ENCODE data around the gene FAM78A. TPM values are rescaled to one million over a fixed set of nuclear protein-coding genes. Genes with fewer than 3 reads are reported as not detected.

Gene FAM78A
- total and polyA plus RNA-seq, 9 donors, result 0.60 to 9.4 (median 2.3) TPM

DNA sequence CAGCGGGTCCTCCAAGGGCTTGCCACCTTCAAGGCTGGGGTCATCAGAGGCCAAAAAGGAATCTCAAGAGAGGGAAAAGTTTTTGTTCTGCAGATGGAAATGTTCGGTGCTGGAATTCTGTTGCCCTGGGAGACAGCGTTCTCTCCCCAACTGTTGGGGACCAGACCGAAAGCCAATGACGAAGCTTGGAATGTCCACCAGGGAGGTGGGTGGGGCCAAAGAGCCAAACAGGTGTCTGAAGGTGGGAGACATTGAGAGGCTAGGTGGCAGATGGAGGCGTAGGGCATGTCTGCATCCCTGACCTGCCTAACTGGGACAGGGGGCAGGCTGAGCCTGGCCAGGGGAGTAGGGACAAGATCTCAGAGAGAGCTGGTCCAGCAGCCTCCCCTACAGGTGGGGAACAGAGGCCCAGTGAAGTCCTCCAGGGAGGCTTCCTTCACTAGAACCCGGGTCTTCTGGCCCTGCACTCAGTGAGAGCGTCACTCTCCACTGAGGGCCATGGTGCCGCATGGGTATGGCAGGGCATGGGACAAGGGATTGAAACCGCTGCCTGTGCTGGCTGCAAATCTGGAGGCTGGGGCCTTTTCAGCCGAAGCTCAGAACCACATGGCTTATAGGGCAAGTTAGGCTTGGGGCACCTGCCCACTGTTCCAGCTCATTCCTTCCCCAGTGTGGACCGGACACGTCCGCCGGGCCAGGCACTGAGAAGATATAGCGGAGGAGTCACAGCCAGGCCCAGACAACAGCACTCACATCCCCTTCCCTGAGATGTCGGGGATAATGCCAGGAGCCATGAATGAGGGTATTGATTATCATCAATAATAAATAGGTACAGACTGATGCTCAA, 5.0 kb upstream of the FAM78A start:
- 72 to 74% (median 73%) methylated on average over 17 of the region's 17 CpGs for WGBS, 3 donors
- no peaks in the 10 kb centered on the region for H3K27me3 ChIP-seq
- intact Hi-C loops (cut with DNase I), result no loop called here
- no peaks in the 10 kb centered on the region for H3K9me3 ChIP-seq
- no peak for TF ChIP-seq EP300 (IDR thresholded peaks at IDR 0.05)
- H3K27ac ChIP-seq, result no peak overlapping the region
- no peak overlapping the region for H3K4me3 ChIP-seq
- H3K36me3 ChIP-seq, result no peaks in the 10 kb centered on the region
- DNase-seq, result no peak
- H3K4me1 ChIP-seq (ENCODE audit: insufficient read depth), result no peaks in the 10 kb centered on the region

- Histone ChIP-seq H3K4me3 (no peak overlapping the region), H3K27me3 (no peaks in the 10 kb centered on the region), H3K36me3 (no peaks in the 10 kb centered on the region), H3K4me1 (ENCODE audit: insufficient read depth) (no peaks in the 10 kb centered on the region), H3K9me3 (no peaks in the 10 kb centered on the region), H3K27ac (no peak overlapping the region)
- 75 to 83% (median 77%) methylated on average over 3 of the region's 3 CpGs for WGBS, 3 donors
- TF ChIP-seq EP300 (IDR thresholded peaks at IDR 0.05), result no peak
- TF ChIP-seq POLR2A (IDR thresholded peaks at IDR 0.05), result no peak
- TF ChIP-seq, protein P1, sequence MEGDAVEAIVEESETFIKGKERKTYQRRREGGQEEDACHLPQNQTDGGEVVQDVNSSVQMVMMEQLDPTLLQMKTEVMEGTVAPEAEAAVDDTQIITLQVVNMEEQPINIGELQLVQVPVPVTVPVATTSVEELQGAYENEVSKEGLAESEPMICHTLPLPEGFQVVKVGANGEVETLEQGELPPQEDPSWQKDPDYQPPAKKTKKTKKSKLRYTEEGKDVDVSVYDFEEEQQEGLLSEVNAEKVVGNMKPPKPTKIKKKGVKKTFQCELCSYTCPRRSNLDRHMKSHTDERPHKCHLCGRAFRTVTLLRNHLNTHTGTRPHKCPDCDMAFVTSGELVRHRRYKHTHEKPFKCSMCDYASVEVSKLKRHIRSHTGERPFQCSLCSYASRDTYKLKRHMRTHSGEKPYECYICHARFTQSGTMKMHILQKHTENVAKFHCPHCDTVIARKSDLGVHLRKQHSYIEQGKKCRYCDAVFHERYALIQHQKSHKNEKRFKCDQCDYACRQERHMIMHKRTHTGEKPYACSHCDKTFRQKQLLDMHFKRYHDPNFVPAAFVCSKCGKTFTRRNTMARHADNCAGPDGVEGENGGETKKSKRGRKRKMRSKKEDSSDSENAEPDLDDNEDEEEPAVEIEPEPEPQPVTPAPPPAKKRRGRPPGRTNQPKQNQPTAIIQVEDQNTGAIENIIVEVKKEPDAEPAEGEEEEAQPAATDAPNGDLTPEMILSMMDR (IDR thresholded peaks at IDR 0.05), result no peak
- DNase-seq, result no peak
- intact Hi-C loops (cut with DNase I), result no loop called here
These were observed 4.3 kb upstream of the FAM78A start for GRCh38 chr9:131280660-131281059.

GRCh38 chr9:131279863-131280570, 3.7 kb upstream of the FAM78A start:
- TF ChIP-seq POLR2A (IDR thresholded peaks at IDR 0.05) (no peak), EP300 (IDR thresholded peaks at IDR 0.05) (no peak)
- TF ChIP-seq, protein P1 (IDR thresholded peaks at IDR 0.05), result no peak
- Histone ChIP-seq H3K9me3 (no peaks in the 10 kb centered on the region), H3K27ac (no peak overlapping the region), H3K36me3 (no peaks in the 10 kb centered on the region), H3K4me1 (ENCODE audit: insufficient read depth) (no peaks in the 10 kb centered on the region), H3K4me3 (no peak overlapping the region), H3K27me3 (no peaks in the 10 kb centered on the region)
- WGBS, 3 donors, result 64 to 66% (median 66%) methylated on average over 19 of the region's 19 CpGs
- intact Hi-C loops (cut with DNase I), result no loop called here
- no peak for DNase-seq

- H3K27me3 ChIP-seq, result no peaks in the 10 kb centered on the region
- TF ChIP-seq EP300 (IDR thresholded peaks at IDR 0.05), result no peak
- no peak for TF ChIP-seq POLR2A (IDR thresholded peaks at IDR 0.05)
- TF ChIP-seq, protein P1 (IDR thresholded peaks at IDR 0.05), result no peak
- no peak for DNase-seq
- intact Hi-C loops (cut with DNase I), result no loop called here
- H3K27ac ChIP-seq, result no peak overlapping the region
- no peaks in the 10 kb centered on the region for H3K4me1 ChIP-seq (ENCODE audit: insufficient read depth)
- WGBS, 3 donors, result 55 to 62% (median 61%) methylated on average over 11 of the region's 11 CpGs
- no peaks in the 10 kb centered on the region for H3K9me3 ChIP-seq
- H3K4me3 ChIP-seq, result no peak overlapping the region
- no peaks in the 10 kb centered on the region for H3K36me3 ChIP-seq
These were observed 3.0 kb upstream of the FAM78A start for GRCh38 chr9:131279196-131279862.

All from ovary (tissue), 9 donors.